GM10266 (cell line): ENCODE measurements around the gene AAK1.

Experiments used
- DNase-seq: peaks from one replicate; pipeline ENCODE4 v3.0.0; 2012; ENCODE audit errors: extremely low spot score
- CTCF ChIP-seq: IDR thresholded peaks from 2 replicates; pipeline ENCODE4 v1.5.1; 2012; ENCODE audit warnings: mild to moderate bottlenecking, low read depth; ENCODE audit not compliant: control insufficient read depth, insufficient read depth; ENCODE audit errors: missing control alignments

AAK1 gene

GRCh38 chr2:69538872-69539548, 104.5 kb downstream of the AAK1 start:
- no peak for TF ChIP-seq CTCF

GRCh38 chr2:69538249-69538648, 105.3 kb downstream of the AAK1 start:
- DNase-seq: no peak
- no peak for TF ChIP-seq CTCF

More at GRCh38 chr2:69538872-69539548, 104.5 kb downstream of the AAK1 start:
- DNase-seq: no peak

- DNase-seq: no peak
- no peak for TF ChIP-seq CTCF
Observed at GRCh38 chr2:69535817-69536241, 107.7 kb downstream of the AAK1 start.

GRCh38 chr2:69531186-69531585, 112.4 kb downstream of the AAK1 start:
- no peak for TF ChIP-seq CTCF
- DNase-seq: no peak

- DNase-seq: no peak
- no peak for TF ChIP-seq CTCF
Observed at GRCh38 chr2:69529480-69529879, 114.1 kb downstream of the AAK1 start.

- no peak for TF ChIP-seq CTCF
- DNase-seq: no peak
Observed at GRCh38 chr2:69525261-69525660, 118.3 kb downstream of the AAK1 start.

- DNase-seq: no peak
- TF ChIP-seq CTCF: no peak
Observed at GRCh38 chr2:69524799-69525198, 118.7 kb downstream of the AAK1 start.
